GM23338 (cell line): Measurements from ENCODE around the gene MAPK11.

Experiments used
- CTCF ChIP-seq, 2 experiments: fragments of 200-600 bp in 1 of 2; sonication (generic) in 1 of 2; conservative IDR thresholded peaks; 2 replicates each; pipeline versions ENCODE4 v1.5.1 to v1.6.1; 2016 to 2017; ENCODE audit warnings: antibody characterized with exemption in 2 of 2, low read depth in 2 of 2, mild to moderate bottlenecking in 2 of 2, moderate library complexity in 1 of 2
- EZH2phosphoT487 ChIP-seq: fragments of 200-600 bp; sonication (generic); IDR thresholded peaks from one replicate; pipeline ENCODE4 v1.8.1; 2018; ENCODE audit warnings: antibody characterized with exemption; ENCODE audit not compliant: unreplicated experiment

DNA sequence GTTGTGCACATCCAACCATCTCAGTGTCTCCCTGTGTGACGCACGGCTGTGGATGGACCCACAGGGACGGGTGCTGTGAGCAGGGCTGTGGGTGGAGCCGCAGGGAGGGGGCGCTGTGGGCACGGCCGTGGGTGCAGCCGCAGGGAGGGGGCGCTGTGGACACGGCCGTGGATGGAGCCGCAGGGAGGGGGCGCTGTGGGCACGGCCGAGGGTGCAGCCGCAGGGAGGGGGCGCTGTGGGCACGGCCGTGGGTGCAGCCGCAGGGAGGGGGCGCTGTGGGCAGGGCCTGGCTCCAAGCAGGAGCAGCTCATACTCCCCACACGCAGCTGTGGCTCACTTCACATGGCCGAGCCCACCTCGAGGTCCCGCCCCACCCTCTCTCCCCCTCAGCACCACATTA is 6.0 kb upstream of the MAPK11 start:
- TF ChIP-seq CTCF (conservative IDR thresholded peaks at IDR 0.05; ENCODE audit: low read depth in 2 of 2): peak in 1 of 2 experiments; percentile 70; a peak in 2 of 4 replicates
- TF ChIP-seq EZH2phosphoT487: no peak
